HepG2 (cell line): ENCODE measurements around the gene NOTUM. TPM values are rescaled to one million over a fixed set of nuclear protein-coding genes. Genes with fewer than 3 reads are reported as not detected.

Source experiments
- AHDC1 ChIP-seq: sonication (generic); formaldehyde crosslinking; IDR thresholded peaks from 2 replicates; pipeline ENCODE4 v1.5.1; 2020; ENCODE audit warnings: mild to moderate bottlenecking, missing genetic modification reagents, borderline replicate concordance
- ARNTL ChIP-seq: sonication (generic); formaldehyde crosslinking; IDR thresholded peaks from 2 replicates; pipeline ENCODE4 v1.4.0; 2020; ENCODE audit warnings: mild to moderate bottlenecking, missing genetic modification reagents
- CSRNP2 ChIP-seq: sonication (generic); formaldehyde crosslinking; conservative IDR thresholded peaks from 2 replicates; pipeline ENCODE4 v1.8.0; 2022; ENCODE audit warnings: low read depth, missing genetic modification reagents
- JARID2 ChIP-seq: sonication (generic); formaldehyde crosslinking; IDR thresholded peaks from 2 replicates; pipeline ENCODE4 v1.8.1; 2023; ENCODE audit warnings: missing genetic modification reagents, inconsistent platforms; ENCODE audit not compliant: insufficient replicate concordance
- KAT8 ChIP-seq: IDR thresholded peaks from 2 replicates; pipeline ENCODE4 v1.6.1; 2016; ENCODE audit warnings: missing genetic modification reagents, missing compliant biosample characterization
- LBX2 ChIP-seq: sonication (generic); formaldehyde crosslinking; IDR thresholded peaks from 2 replicates; pipeline ENCODE4 v1.5.0; 2020; ENCODE audit warnings: missing genetic modification reagents, mild to moderate bottlenecking, borderline replicate concordance
- MXI1 ChIP-seq: IDR thresholded peaks from 3 replicates; pipeline ENCODE4 v1.6.1; 2012; ENCODE audit warnings: low read depth, low read length, inconsistent platforms, borderline replicate concordance
- TEAD2 ChIP-seq: sonication (generic); formaldehyde crosslinking; IDR thresholded peaks from 2 replicates; pipeline ENCODE4 v1.9.0; 2021; ENCODE audit warnings: missing genetic modification reagents
- ZNF180 ChIP-seq: sonication (generic); formaldehyde crosslinking; IDR thresholded peaks from 2 replicates; pipeline ENCODE4 v1.4.0; 2020; ENCODE audit warnings: low read depth, missing genetic modification reagents, borderline replicate concordance
- polyA plus RNA-seq, 8 experiments: library from polyadenylated mRNA; depleted of rRNA in 3 of 8; stranded (reverse) in 7 of 8; unstranded in 1 of 8; fragments of >200 nt; fragmentation: Illumina TruSeq in 4 of 8; extraction: Trizol in 4 of 8; gene quantifications; 2 replicates each; pipeline versions ENCODE4 v1.2.1 to v1.2.3, GENCODE V29; 2011 to 2016; ENCODE audit warnings: low read depth in 4 of 8, missing spikeins in 1 of 8, mixed read lengths in 1 of 8; ENCODE audit not compliant: insufficient read depth in 1 of 8
- total RNA-seq, 5 experiments: library from RNA; depleted of rRNA; stranded (reverse); fragments of >200 nt; fragmentation: Illumina TruSeq; extraction: Trizol; gene quantifications; 2 replicates each; pipeline ENCODE4 v1.2.3, GENCODE V29; 2016; ENCODE audit warnings: low read depth in 1 of 5
- TF ChIP-seq, protein P1 (sequence below): sonication (generic); formaldehyde crosslinking; IDR thresholded peaks from 2 replicates; pipeline ENCODE4 v1.4.0; 2020; ENCODE audit warnings: missing genetic modification reagents
- TF ChIP-seq, protein P2 (sequence below): sonication (generic); formaldehyde crosslinking; IDR thresholded peaks from 2 replicates; pipeline ENCODE4 v1.5.0; 2020; ENCODE audit warnings: mild to moderate bottlenecking, missing genetic modification reagents, moderate library complexity
- TF ChIP-seq, protein P3 (sequence below): sonication (generic); formaldehyde crosslinking; IDR thresholded peaks from 2 replicates; pipeline ENCODE4 v1.9.0; 2021; ENCODE audit warnings: missing genetic modification reagents, borderline replicate concordance

The NOTUM gene
- total and polyA plus RNA-seq, 2 of the 13 experiments (the other 11 are each of a cell fraction or from before 2014, with no cell fraction given) = 150 to 160 TPM

DNA sequence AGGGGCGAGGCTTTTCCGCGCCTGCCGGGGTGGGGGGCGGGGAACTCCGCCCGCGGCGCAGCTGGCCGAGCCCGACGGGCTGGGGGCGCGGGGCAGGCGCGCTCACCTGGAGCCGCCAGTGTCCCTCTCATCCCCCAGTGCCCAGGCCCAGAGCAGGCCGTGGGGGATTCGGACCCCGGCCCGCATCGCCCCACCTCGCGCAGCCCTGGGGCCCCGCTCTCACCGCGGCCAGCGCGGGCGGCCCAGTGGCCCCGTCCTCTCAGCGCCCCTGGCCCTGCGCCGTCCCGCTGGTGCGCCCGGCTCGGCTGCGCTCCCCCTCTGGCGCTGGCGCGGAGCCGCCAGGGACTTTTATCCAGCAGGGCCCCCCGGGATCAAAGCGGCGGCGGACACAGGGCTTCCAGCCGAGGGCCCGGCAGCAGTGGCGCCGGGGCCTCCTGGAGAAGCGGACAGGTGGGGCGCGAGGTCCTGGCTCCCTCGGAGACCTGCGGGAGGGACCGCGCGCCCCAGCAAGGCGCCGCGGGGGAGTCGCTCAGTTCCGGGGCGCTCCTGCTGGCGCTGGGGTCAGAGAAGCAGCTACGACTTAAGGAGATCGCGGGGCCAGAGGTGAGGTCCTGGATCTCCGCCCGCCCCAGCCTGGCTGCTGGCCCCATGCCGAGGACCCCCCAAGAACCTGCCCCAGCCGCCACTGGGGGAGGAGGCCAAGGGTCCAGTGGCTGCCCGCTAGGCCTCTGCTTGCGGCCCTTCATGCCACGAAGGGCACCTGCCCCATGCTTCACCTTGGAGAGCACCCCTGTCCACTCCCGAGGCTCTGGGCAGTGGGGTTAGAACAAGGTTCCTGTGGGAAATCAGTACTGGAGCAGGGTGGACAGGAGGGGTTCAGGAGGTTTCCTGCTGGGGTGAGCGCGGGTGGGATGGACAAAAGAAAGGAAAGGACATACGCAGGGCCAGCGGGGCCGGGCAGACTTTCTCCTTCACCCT lies 823 bp upstream of the NOTUM start (continued):
- TF ChIP-seq AHDC1 (CRISPR knock-in tag) = no peak
- no peak for TF ChIP-seq JARID2 (CRISPR knock-in tag)
- TF ChIP-seq LBX2 (CRISPR knock-in tag) = no peak
- no peak for TF ChIP-seq CSRNP2 (CRISPR knock-in tag)
- TF ChIP-seq ZNF180 = no peak
- TF ChIP-seq, protein P1, sequence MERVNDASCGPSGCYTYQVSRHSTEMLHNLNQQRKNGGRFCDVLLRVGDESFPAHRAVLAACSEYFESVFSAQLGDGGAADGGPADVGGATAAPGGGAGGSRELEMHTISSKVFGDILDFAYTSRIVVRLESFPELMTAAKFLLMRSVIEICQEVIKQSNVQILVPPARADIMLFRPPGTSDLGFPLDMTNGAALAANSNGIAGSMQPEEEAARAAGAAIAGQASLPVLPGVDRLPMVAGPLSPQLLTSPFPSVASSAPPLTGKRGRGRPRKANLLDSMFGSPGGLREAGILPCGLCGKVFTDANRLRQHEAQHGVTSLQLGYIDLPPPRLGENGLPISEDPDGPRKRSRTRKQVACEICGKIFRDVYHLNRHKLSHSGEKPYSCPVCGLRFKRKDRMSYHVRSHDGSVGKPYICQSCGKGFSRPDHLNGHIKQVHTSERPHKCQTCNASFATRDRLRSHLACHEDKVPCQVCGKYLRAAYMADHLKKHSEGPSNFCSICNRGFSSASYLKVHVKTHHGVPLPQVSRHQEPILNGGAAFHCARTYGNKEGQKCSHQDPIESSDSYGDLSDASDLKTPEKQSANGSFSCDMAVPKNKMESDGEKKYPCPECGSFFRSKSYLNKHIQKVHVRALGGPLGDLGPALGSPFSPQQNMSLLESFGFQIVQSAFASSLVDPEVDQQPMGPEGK (CRISPR knock-in tag) = peak; percentile 27; the same call in 1 of the 2 replicates
- TF ChIP-seq ARNTL (CRISPR knock-in tag) = no peak
- TF ChIP-seq, protein P2, sequence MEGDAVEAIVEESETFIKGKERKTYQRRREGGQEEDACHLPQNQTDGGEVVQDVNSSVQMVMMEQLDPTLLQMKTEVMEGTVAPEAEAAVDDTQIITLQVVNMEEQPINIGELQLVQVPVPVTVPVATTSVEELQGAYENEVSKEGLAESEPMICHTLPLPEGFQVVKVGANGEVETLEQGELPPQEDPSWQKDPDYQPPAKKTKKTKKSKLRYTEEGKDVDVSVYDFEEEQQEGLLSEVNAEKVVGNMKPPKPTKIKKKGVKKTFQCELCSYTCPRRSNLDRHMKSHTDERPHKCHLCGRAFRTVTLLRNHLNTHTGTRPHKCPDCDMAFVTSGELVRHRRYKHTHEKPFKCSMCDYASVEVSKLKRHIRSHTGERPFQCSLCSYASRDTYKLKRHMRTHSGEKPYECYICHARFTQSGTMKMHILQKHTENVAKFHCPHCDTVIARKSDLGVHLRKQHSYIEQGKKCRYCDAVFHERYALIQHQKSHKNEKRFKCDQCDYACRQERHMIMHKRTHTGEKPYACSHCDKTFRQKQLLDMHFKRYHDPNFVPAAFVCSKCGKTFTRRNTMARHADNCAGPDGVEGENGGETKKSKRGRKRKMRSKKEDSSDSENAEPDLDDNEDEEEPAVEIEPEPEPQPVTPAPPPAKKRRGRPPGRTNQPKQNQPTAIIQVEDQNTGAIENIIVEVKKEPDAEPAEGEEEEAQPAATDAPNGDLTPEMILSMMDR (CRISPR knock-in tag) = no peak
- no peak for TF ChIP-seq KAT8 (CRISPR knock-in tag)
- no peak for TF ChIP-seq TEAD2 (CRISPR knock-in tag)
- no peak for TF ChIP-seq MXI1
- TF ChIP-seq, protein P3, sequence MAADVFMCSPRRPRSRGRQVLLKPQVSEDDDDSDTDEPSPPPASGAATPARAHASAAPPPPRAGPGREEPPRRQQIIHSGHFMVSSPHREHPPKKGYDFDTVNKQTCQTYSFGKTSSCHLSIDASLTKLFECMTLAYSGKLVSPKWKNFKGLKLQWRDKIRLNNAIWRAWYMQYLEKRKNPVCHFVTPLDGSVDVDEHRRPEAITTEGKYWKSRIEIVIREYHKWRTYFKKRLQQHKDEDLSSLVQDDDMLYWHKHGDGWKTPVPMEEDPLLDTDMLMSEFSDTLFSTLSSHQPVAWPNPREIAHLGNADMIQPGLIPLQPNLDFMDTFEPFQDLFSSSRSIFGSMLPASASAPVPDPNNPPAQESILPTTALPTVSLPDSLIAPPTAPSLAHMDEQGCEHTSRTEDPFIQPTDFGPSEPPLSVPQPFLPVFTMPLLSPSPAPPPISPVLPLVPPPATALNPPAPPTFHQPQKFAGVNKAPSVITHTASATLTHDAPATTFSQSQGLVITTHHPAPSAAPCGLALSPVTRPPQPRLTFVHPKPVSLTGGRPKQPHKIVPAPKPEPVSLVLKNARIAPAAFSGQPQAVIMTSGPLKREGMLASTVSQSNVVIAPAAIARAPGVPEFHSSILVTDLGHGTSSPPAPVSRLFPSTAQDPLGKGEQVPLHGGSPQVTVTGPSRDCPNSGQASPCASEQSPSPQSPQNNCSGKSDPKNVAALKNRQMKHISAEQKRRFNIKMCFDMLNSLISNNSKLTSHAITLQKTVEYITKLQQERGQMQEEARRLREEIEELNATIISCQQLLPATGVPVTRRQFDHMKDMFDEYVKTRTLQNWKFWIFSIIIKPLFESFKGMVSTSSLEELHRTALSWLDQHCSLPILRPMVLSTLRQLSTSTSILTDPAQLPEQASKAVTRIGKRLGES (CRISPR knock-in tag) = 0 out of 2 replicates have a peak, but pooled peaks have one; percentile 20
